Femur (tissue), 1 donor: ENCODE measurements around the gene ADH1B.
"Not testable (repeated sequence)": the region's sequence is repeated elsewhere in the genome, so short reads cannot be mapped to it uniquely, and the experiment has no call there.

Experiments
- DNase-seq: peaks from one replicate; pipeline ENCODE4 v3.0.0-alpha.2; 2017

ADH1B gene

GRCh38 chr4:99323756-99324155 is 2.6 kb upstream of the ADH1B start:
- no peak for DNase-seq

GRCh38 chr4:99317811-99318210 is 3.4 kb downstream of the ADH1B start:
- not testable (repeated sequence) for DNase-seq

GRCh38 chr4:99317354-99317753 is 3.8 kb downstream of the ADH1B start:
- DNase-seq = no peak

GRCh38 chr4:99315839-99316238 is 5.4 kb downstream of the ADH1B start:
- DNase-seq = no peak

GRCh38 chr4:99314211-99314610 is 7.0 kb downstream of the ADH1B start:
- DNase-seq = no peak

GRCh38 chr4:99310389-99310788 is 10.8 kb downstream of the ADH1B start:
- DNase-seq = no peak

GRCh38 chr4:99305638-99306400 is 15.4 kb downstream of the ADH1B start:
- no peak for DNase-seq

GRCh38 chr4:99301376-99302164 is 19.6 kb downstream of the ADH1B start:
- DNase-seq = no peak

- DNase-seq = peak; percentile 83
Observed at GRCh38 chr4:99300934-99301333, 20.3 kb downstream of the ADH1B start.

GRCh38 chr4:99293357-99293756 is 27.8 kb downstream of the ADH1B start:
- DNase-seq = no peak

GRCh38 chr4:99290848-99291786 is 30.1 kb downstream of the ADH1B start, which contains the start of gene ADH1A:
TSS of gene ADH1A (minus strand) at chr4:99290985. CDS start at chr4:99290914, 71 bp downstream.
- no peak for DNase-seq

GRCh38 chr4:99285387-99285786 is 35.8 kb downstream of the ADH1B start:
- DNase-seq = no peak

- no peak for DNase-seq
Observed at GRCh38 chr4:99282731-99283130, 38.5 kb downstream of the ADH1B start.

- DNase-seq = no peak
Observed at GRCh38 chr4:99281261-99281660, 39.9 kb downstream of the ADH1B start.

- no peak for DNase-seq
Observed at GRCh38 chr4:99276417-99276816, 44.8 kb downstream of the ADH1B start.

GRCh38 chr4:99275885-99276284 is 45.3 kb downstream of the ADH1B start:
- DNase-seq = no peak

GRCh38 chr4:99275050-99275449 is 46.2 kb downstream of the ADH1B start:
- DNase-seq = no peak

- DNase-seq = no peak
Observed at GRCh38 chr4:99273704-99274103, 47.5 kb downstream of the ADH1B start.

- DNase-seq = no peak
Observed at GRCh38 chr4:99264927-99265326, 56.3 kb downstream of the ADH1B start.
